Measurements from ENCODE around the gene EFHD2. TPM values are rescaled to one million over a fixed set of nuclear protein-coding genes. Genes with fewer than 3 reads are reported as not detected.
"Not testable (repeated sequence)": the region's sequence is repeated elsewhere in the genome, so short reads cannot be mapped to it uniquely, and the experiment has no call there.

EFHD2 gene
- total RNA-seq, 1 experiment from 2014 or later = 48.5 TPM

GRCh38 chr1:15465674-15466073, 56.0 kb downstream of the EFHD2 start:
- CTCF ChIA-PET = interaction anchor here (0.6 to 0.7 kb wide), 2 partner anchors 34 to 143 kb away, joined by 3 to 4 read pairs; no protein-coding TSS in a partner anchor
- POLR2A ChIA-PET = no interaction called here
- Mint-ChIP-seq H3K27me3 (ENCODE audit: insufficient read depth, unreplicated experiment) (no peaks in the 10 kb centered on the region), H3K9me3 (ENCODE audit: unreplicated experiment) (no peaks in the 10 kb centered on the region), H3K4me3 (ENCODE audit: unreplicated experiment) (no peak overlapping the region), H3K4me1 (ENCODE audit: insufficient read depth, unreplicated experiment) (no peaks in the 10 kb centered on the region), H3K27ac (ENCODE audit: low read depth, unreplicated experiment) (no peak overlapping the region), H3K36me3 (ENCODE audit: insufficient read depth, unreplicated experiment) (no peaks in the 10 kb centered on the region)
- no peak for DNase-seq (ENCODE audit: unreplicated experiment)
- no peak for TF ChIP-seq CTCF (IDR thresholded peaks at IDR 0.05; ENCODE audit: unreplicated experiment)
- BruUV-seq (replicated peaks) = no TSS peak
- intact Hi-C loops (cut with micrococcal nuclease) = no loop called here

GRCh38 chr1:15466955-15467625, 57.4 kb downstream of the EFHD2 start:
- H3K36me3 Mint-ChIP-seq (ENCODE audit: insufficient read depth, unreplicated experiment); DNase-seq (ENCODE audit: unreplicated experiment); H3K4me3 Mint-ChIP-seq (ENCODE audit: unreplicated experiment); H3K9me3 Mint-ChIP-seq (ENCODE audit: unreplicated experiment); POLR2A ChIA-PET; intact Hi-C loops (cut with micrococcal nuclease); H3K27me3 Mint-ChIP-seq (ENCODE audit: insufficient read depth, unreplicated experiment); H3K27ac Mint-ChIP-seq (ENCODE audit: low read depth, unreplicated experiment); BruUV-seq (replicated peaks); H3K4me1 Mint-ChIP-seq (ENCODE audit: insufficient read depth, unreplicated experiment): not testable (repeated sequence)
- CTCF ChIA-PET = interaction anchor here (0.7 kb wide), 1 partner anchor 289 kb away, joined by 3 read pairs; no protein-coding TSS in a partner anchor

- Mint-ChIP-seq H3K36me3 (ENCODE audit: insufficient read depth, unreplicated experiment) (no peaks in the 10 kb centered on the region), H3K4me3 (ENCODE audit: unreplicated experiment) (no peak overlapping the region), H3K9me3 (ENCODE audit: unreplicated experiment) (no peaks in the 10 kb centered on the region), H3K4me1 (ENCODE audit: insufficient read depth, unreplicated experiment) (no peaks in the 10 kb centered on the region), H3K27me3 (ENCODE audit: insufficient read depth, unreplicated experiment) (no peaks in the 10 kb centered on the region), H3K27ac (ENCODE audit: low read depth, unreplicated experiment) (no peak overlapping the region)
- CTCF ChIA-PET = interaction anchor here (1.2 kb wide), 1 partner anchor 145 kb away, joined by 6 read pairs; no protein-coding TSS in a partner anchor
- no peak for DNase-seq (ENCODE audit: unreplicated experiment)
- intact Hi-C loops (cut with micrococcal nuclease) = no loop called here
- TF ChIP-seq CTCF (IDR thresholded peaks at IDR 0.05; ENCODE audit: unreplicated experiment) = no peak
- POLR2A ChIA-PET = no interaction called here
- BruUV-seq (replicated peaks) = no TSS peak
Observed at GRCh38 chr1:15468145-15468544, 58.5 kb downstream of the EFHD2 start.

- H3K9me3 Mint-ChIP-seq (ENCODE audit: unreplicated experiment) = no peaks in the 10 kb centered on the region
- no peak for TF ChIP-seq CTCF (IDR thresholded peaks at IDR 0.05; ENCODE audit: unreplicated experiment)
- ChIA-PET CTCF (no interaction called here), POLR2A (interaction anchor here (0.7 kb wide), 1 partner anchor 397 kb away, joined by 4 read pairs; no protein-coding TSS in a partner anchor)
- no peaks in the 10 kb centered on the region for H3K36me3 Mint-ChIP-seq (ENCODE audit: insufficient read depth, unreplicated experiment)
- H3K4me3 Mint-ChIP-seq (ENCODE audit: unreplicated experiment) = no peak overlapping the region
- no peak for DNase-seq (ENCODE audit: unreplicated experiment)
- H3K27ac Mint-ChIP-seq (ENCODE audit: low read depth, unreplicated experiment) = no peak overlapping the region
- intact Hi-C loops (cut with micrococcal nuclease) = no loop called here
- BruUV-seq (replicated peaks) = no TSS peak
- no peaks in the 10 kb centered on the region for H3K4me1 Mint-ChIP-seq (ENCODE audit: insufficient read depth, unreplicated experiment)
- H3K27me3 Mint-ChIP-seq (ENCODE audit: insufficient read depth, unreplicated experiment) = no peaks in the 10 kb centered on the region
Observed at GRCh38 chr1:15469361-15469760, 59.7 kb downstream of the EFHD2 start.

- H3K27ac Mint-ChIP-seq (ENCODE audit: low read depth, unreplicated experiment); DNase-seq (ENCODE audit: unreplicated experiment); H3K4me1 Mint-ChIP-seq (ENCODE audit: insufficient read depth, unreplicated experiment); H3K27me3 Mint-ChIP-seq (ENCODE audit: insufficient read depth, unreplicated experiment); intact Hi-C loops (cut with micrococcal nuclease); H3K36me3 Mint-ChIP-seq (ENCODE audit: insufficient read depth, unreplicated experiment); CTCF ChIA-PET; BruUV-seq (replicated peaks); H3K4me3 Mint-ChIP-seq (ENCODE audit: unreplicated experiment); H3K9me3 Mint-ChIP-seq (ENCODE audit: unreplicated experiment): not testable (repeated sequence)
- POLR2A ChIA-PET = interaction anchor here (0.7 kb wide), 1 partner anchor 396 kb away, joined by 4 read pairs; no protein-coding TSS in a partner anchor
Observed at GRCh38 chr1:15469821-15470448, 60.2 kb downstream of the EFHD2 start.

GRCh38 chr1:15471067-15471466, 61.4 kb downstream of the EFHD2 start:
- H3K4me1 Mint-ChIP-seq (ENCODE audit: insufficient read depth, unreplicated experiment); CTCF ChIA-PET; H3K36me3 Mint-ChIP-seq (ENCODE audit: insufficient read depth, unreplicated experiment); H3K27me3 Mint-ChIP-seq (ENCODE audit: insufficient read depth, unreplicated experiment); H3K4me3 Mint-ChIP-seq (ENCODE audit: unreplicated experiment); BruUV-seq (replicated peaks); intact Hi-C loops (cut with micrococcal nuclease); DNase-seq (ENCODE audit: unreplicated experiment); H3K27ac Mint-ChIP-seq (ENCODE audit: low read depth, unreplicated experiment); H3K9me3 Mint-ChIP-seq (ENCODE audit: unreplicated experiment); POLR2A ChIA-PET: not testable (repeated sequence)

GRCh38 chr1:15471723-15472122, 62.0 kb downstream of the EFHD2 start:
- H3K27ac Mint-ChIP-seq (ENCODE audit: low read depth, unreplicated experiment); H3K9me3 Mint-ChIP-seq (ENCODE audit: unreplicated experiment); POLR2A ChIA-PET; CTCF ChIA-PET; DNase-seq (ENCODE audit: unreplicated experiment); H3K27me3 Mint-ChIP-seq (ENCODE audit: insufficient read depth, unreplicated experiment); H3K4me1 Mint-ChIP-seq (ENCODE audit: insufficient read depth, unreplicated experiment); H3K36me3 Mint-ChIP-seq (ENCODE audit: insufficient read depth, unreplicated experiment); H3K4me3 Mint-ChIP-seq (ENCODE audit: unreplicated experiment); BruUV-seq (replicated peaks); intact Hi-C loops (cut with micrococcal nuclease): not testable (repeated sequence)

Measured in MCF 10A (cell line).